ENCODE measurements around the gene DPH1.

DNA sequence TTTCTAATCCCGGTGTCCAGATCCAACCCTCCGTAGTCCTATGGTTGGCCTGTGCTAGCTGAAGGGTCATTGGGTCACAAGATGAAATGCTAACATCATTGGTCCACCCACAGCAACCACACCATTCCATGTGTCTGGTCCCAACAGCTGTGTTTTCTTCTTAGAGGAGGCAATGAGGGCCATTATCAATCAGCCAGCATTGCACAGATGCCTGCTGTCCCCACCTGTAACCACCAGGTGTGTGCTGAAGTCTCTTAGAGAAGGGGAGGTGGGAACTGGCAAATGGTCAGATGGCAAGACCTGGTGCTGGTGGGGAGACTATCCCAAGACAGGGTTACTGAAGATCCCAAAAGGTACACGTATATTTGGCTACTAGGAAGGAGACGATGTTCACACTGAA, 62.3 kb downstream of the DPH1 start:
- TF ChIP-seq CTCF (IDR thresholded peaks at IDR 0.05) (peak in 1 of 6 experiments; percentile 6), POLR2A (IDR thresholded peaks at IDR 0.05) (no peak)

Measured in Peyer's patch (tissue), 4 donors.